Right lobe of liver (tissue), 6 donors: ENCODE data around the gene MED12. TPM values are rescaled to one million over a fixed set of nuclear protein-coding genes. Genes with fewer than 3 reads are reported as not detected.

Source experiments
- ATAC-seq, 4 donors: fragments of 200-7000 bp; cut with Tn5 transposase; one replicate each; pipeline ENCODE4 v1.9.1; 2020; ENCODE audit warnings: mild to moderate bottlenecking in 4 of 4, moderate library complexity in 4 of 4
- DNase-seq, 3 donors: peaks; one replicate each; pipeline ENCODE4 v3.0.0-alpha.2; 2020
- H3K27ac ChIP-seq, 3 donors: fragments of 200-600 bp; one replicate each; pipeline ENCODE4 v1.8.0; 2022
- H3K27me3 ChIP-seq, 2 donors: fragments of 200-600 bp; one replicate each; pipeline ENCODE4 v1.8.0; 2022
- H3K36me3 ChIP-seq, 4 donors: fragments of 200-600 bp; sonication (generic) in 1 of 4; one replicate each; pipeline versions ENCODE4 v1.5.1 to v1.8.0; 2017 to 2022; ENCODE audit warnings: control low read depth in 1 of 4
- H3K4me1 ChIP-seq, 4 donors: fragments of 200-600 bp; sonication (generic) in 1 of 4; one replicate each; pipeline versions ENCODE4 v1.5.1 to v1.8.0; 2017 to 2022; ENCODE audit warnings: control low read depth in 1 of 4
- H3K4me3 ChIP-seq, 3 donors: fragments of 200-600 bp; one replicate each; pipeline ENCODE4 v1.8.0; 2022
- H3K9me3 ChIP-seq, 4 donors: fragments of 200-600 bp; sonication (generic) in 1 of 4; one replicate each; pipeline versions ENCODE4 v1.5.1 to v1.8.0; 2017 to 2022; ENCODE audit warnings: control low read depth in 1 of 4
- POLR2A ChIP-seq: fragments of 450-650 bp; IDR thresholded peaks from one replicate; pipeline ENCODE4 v1.6.1; 2017; ENCODE audit warnings: antibody characterized with exemption, mild to moderate bottlenecking
- whole genome bisulfite sequencing: methylation state at CpG from one replicate; pipeline ENCODE4 v1.1.6; 2018; ENCODE audit warnings: low coverage, low lambda C conversion rate; ENCODE audit not compliant: insufficient coverage; ENCODE audit errors: missing lambda C conversion rate; 5-methylcytosine and 5-hydroxymethylcytosine counted together
- intact Hi-C, 2 donors: fragments of 100-400 bp; cut with DNase I; formaldehyde crosslinking; loops; one replicate each; pipeline versions ENCODE4 v1.11.2 to v1.14.1; 2022
- total RNA-seq, 6 experiments: library from RNA; depleted of rRNA in 2 of 6; stranded (reverse); fragments of >200 nt in 2 of 6; fragmentation: NEBNext Ultra II Directional in 3 of 6; extraction: Animal tissue kit (Norgen Biotek cat#: 25700) in 3 of 6; gene quantifications; one replicate each; pipeline versions ENCODE4 v1.1.0 to v1.2.4, GENCODE V29; 2016 to 2023
- TF ChIP-seq, protein P1 (sequence below), 4 donors: fragments of 200-600 bp in 3 of 4; fragments of 450-650 bp in 1 of 4; IDR thresholded peaks; one replicate each; pipeline versions ENCODE4 v1.5.1 to v1.8.0; 2016 to 2022; ENCODE audit warnings: antibody characterized with exemption in 4 of 4, mild to moderate bottlenecking in 2 of 4
- donor health status: DM: no; HTN: yes; CAD: no.
- donor health status: DM: no; HTN: no; CAD: no.
- donor health status: DM: no; HTN: no; CAD: no.
- donor health status: DM: no; HTN: yes; CAD: no.
- donor health status: DM: no; HTN: yes; CAD: no.

MED12 gene
- total RNA-seq, 6 experiments from 2014 or later = 7.8 to 16.3 (median 12.5) TPM

DNA sequence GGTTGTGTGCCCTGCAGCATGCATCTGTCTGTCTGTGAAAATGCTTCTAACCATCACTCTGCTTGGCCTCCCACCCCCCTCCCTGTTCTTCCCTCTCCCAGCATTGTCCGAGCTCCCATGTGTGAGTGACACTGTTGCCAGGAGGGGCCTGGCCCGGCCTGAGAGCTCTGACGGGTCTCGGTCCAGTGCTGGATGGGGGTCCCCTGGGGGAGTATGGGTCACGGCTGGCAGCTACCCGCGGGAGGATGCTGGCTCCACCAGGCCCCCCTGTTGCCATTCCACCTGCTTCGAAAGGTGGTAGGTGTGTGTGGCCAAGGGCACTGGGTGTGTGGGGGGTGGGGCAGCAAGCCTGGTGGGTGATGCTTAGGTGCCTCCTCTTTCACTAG, 29.9 kb downstream of the MED12 start:
- intact Hi-C loops = no loop called here
- Histone ChIP-seq H3K27ac (no peak overlapping the region), H3K36me3 (no peaks in the 10 kb centered on the region), H3K4me3 (no peak overlapping the region), H3K4me1 (no peaks in the 10 kb centered on the region), H3K27me3 (no peaks in the 10 kb centered on the region), H3K9me3 (no peaks in the 10 kb centered on the region)
- no CpG with 5 or more reads among the region's 8 CpGs for WGBS
- TF ChIP-seq POLR2A = no peak
- TF ChIP-seq, protein P1, sequence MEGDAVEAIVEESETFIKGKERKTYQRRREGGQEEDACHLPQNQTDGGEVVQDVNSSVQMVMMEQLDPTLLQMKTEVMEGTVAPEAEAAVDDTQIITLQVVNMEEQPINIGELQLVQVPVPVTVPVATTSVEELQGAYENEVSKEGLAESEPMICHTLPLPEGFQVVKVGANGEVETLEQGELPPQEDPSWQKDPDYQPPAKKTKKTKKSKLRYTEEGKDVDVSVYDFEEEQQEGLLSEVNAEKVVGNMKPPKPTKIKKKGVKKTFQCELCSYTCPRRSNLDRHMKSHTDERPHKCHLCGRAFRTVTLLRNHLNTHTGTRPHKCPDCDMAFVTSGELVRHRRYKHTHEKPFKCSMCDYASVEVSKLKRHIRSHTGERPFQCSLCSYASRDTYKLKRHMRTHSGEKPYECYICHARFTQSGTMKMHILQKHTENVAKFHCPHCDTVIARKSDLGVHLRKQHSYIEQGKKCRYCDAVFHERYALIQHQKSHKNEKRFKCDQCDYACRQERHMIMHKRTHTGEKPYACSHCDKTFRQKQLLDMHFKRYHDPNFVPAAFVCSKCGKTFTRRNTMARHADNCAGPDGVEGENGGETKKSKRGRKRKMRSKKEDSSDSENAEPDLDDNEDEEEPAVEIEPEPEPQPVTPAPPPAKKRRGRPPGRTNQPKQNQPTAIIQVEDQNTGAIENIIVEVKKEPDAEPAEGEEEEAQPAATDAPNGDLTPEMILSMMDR (IDR thresholded peaks at IDR 0.05) = no peak
- ATAC-seq = no peak
- DNase-seq = no peak

GRCh38 chrX:71151366-71151765, 33.0 kb downstream of the MED12 start:
- no peak for DNase-seq
- H3K27ac ChIP-seq = no peak overlapping the region
- no peaks in the 10 kb centered on the region for H3K27me3 ChIP-seq
- ATAC-seq = no peak
- TF ChIP-seq POLR2A = no peak
- TF ChIP-seq, protein P1 (IDR thresholded peaks at IDR 0.05) = no peak
- H3K4me3 ChIP-seq = no peak overlapping the region
- intact Hi-C loops = no loop called here
- 40% methylated on average over 2 of the region's 7 CpGs for WGBS
- no peaks in the 10 kb centered on the region for H3K9me3 ChIP-seq
- H3K36me3 ChIP-seq = no peaks in the 10 kb centered on the region
- H3K4me1 ChIP-seq = no peaks in the 10 kb centered on the region

DNA sequence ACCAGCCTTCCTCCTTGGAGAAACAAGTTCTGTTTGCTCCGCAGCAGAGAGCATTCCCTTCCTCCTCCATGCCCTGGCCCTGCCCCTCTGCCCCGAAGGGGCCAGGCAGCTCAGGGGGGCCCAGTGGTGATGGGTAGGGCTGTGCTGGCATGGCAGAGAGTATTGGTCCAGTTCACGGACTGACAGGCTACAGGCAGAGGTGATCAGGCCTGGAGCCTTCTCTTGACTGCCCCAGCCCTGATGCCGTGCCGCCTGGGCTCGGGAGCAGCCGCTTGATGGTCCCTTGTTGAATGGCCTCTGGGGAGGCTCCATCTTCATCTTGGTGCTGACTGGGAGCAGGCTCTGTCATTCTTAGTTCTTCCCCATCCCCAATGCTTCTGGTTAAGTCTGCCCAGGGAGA, 35.8 kb downstream of the MED12 start:
- intact Hi-C loops = no loop called here
- TF ChIP-seq, protein P1 (IDR thresholded peaks at IDR 0.05) = no peak
- TF ChIP-seq POLR2A = no peak
- ATAC-seq = no peak

GRCh38 chrX:71154641-71155040, 36.2 kb downstream of the MED12 start:
- Histone ChIP-seq H3K36me3 (no peaks in the 10 kb centered on the region), H3K9me3 (no peaks in the 10 kb centered on the region), H3K27me3 (no peaks in the 10 kb centered on the region), H3K4me3 (no peak overlapping the region), H3K4me1 (no peaks in the 10 kb centered on the region), H3K27ac (no peak overlapping the region)
- ATAC-seq = no peak
- intact Hi-C loops = no loop called here
- TF ChIP-seq, protein P1 (IDR thresholded peaks at IDR 0.05) = no peak
- TF ChIP-seq POLR2A = no peak
- no peak for DNase-seq
- WGBS = 22% methylated on average over 1 of the region's 3 CpGs

More for the DNA sequence above, 35.8 kb downstream of the MED12 start:
- Histone ChIP-seq H3K9me3 (no peaks in the 10 kb centered on the region), H3K27me3 (no peaks in the 10 kb centered on the region), H3K4me1 (no peaks in the 10 kb centered on the region), H3K4me3 (no peak overlapping the region), H3K36me3 (no peaks in the 10 kb centered on the region), H3K27ac (no peak overlapping the region)
- no peak for DNase-seq
- WGBS = 64% methylated on average over 2 of the region's 7 CpGs

GRCh38 chrX:71158603-71159002, 40.2 kb downstream of the MED12 start:
- Histone ChIP-seq H3K27ac (no peak overlapping the region), H3K27me3 (no peaks in the 10 kb centered on the region), H3K4me3 (no peak overlapping the region), H3K4me1 (no peaks in the 10 kb centered on the region), H3K36me3 (no peaks in the 10 kb centered on the region), H3K9me3 (no peaks in the 10 kb centered on the region)
- 86% methylated on average over 5 of the region's 6 CpGs for WGBS
- ATAC-seq (no peak), DNase-seq (no peak)
- intact Hi-C loops = no loop called here
- TF ChIP-seq, protein P1 (IDR thresholded peaks at IDR 0.05) = no peak
- no peak for TF ChIP-seq POLR2A
